K562 treated with DMSO at 1 percent for 48 hours (cell line): ENCODE data around the gene NEGR1. TPM values are rescaled to one million over a fixed set of nuclear protein-coding genes. Genes with fewer than 3 reads are reported as not detected.

Experiments
- total RNA-seq: library from RNA; unstranded; fragments of 300-600 nt; gene quantifications from 2 replicates; pipeline ENCODE4 v1.2.3, GENCODE V29; 2022; ENCODE audit warnings: low replicate concordance; ENCODE audit errors: extremely low read depth

NEGR1 gene
- total RNA-seq = not detected in 2 replicates

DNA sequence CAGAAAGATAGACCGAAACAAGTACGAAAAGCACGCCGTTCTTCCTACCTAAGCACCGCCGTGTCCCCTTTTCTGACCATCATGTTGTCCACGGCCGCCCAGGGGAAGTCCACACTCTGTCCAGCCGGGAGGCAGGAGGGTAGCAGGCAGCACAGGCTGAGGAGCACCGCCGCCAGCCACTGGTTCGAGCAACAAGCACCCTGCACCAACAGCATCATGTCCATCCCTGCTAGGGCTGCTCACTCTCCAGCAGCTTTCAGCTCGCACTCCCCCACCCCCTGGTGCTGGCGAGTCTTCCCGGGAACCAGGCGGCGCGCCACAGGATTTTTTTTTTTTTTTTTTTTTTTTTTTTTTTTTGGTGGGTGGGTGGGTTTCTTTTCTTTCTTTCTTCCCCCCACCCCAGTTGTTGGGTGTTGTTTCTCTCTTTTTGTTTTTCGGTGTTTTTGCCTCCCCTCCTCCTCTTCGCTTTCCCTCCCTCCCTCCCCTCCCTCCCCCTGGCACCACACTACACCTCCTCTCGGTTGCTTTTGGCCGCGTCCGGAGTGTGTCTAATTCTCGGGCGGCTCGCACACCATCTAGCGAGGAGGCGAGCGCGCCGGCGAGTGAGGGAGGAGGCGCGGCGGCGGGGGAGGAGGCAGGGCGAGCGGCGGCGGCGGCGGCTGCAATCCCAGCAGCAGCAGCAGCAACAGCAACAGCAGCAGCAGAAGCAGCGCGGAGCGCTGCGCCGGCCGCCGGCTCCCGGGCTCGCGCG, at the start of gene NEGR1:
Gene NEGR1, minus strand, starts transcription at position 269 of the 751 bp plus-strand sequence.

